GM12891 (cell line): ENCODE measurements around the gene AFF3.

Experiments used
- PAX5 ChIP-seq: IDR thresholded peaks from 2 replicates; pipeline ENCODE4 v1.6.1; 2011; ENCODE audit warnings: low read length, moderate library complexity, mild to moderate bottlenecking; ENCODE audit not compliant: insufficient read depth, severe bottlenecking
- POLR2A ChIP-seq: IDR thresholded peaks from 2 replicates; pipeline ENCODE4 v1.6.1; 2011; ENCODE audit warnings: low read depth, low read length, control low read depth
- POLR2AphosphoS5 ChIP-seq: IDR thresholded peaks from 2 replicates; pipeline ENCODE4 v1.6.1; 2011; ENCODE audit warnings: low read depth, low read length, control low read depth
- POU2F2 ChIP-seq: IDR thresholded peaks from 2 replicates; pipeline ENCODE4 v1.6.1; 2011; ENCODE audit warnings: low read depth, mild to moderate bottlenecking, control low read depth, low read length, moderate library complexity
- SPI1 ChIP-seq: IDR thresholded peaks from 2 replicates; pipeline ENCODE4 v1.6.1; 2011; ENCODE audit warnings: low read depth, low read length, control low read depth
- TAF1 ChIP-seq: IDR thresholded peaks from 2 replicates; pipeline ENCODE4 v1.6.1; 2011; ENCODE audit warnings: low read depth, low read length, control low read depth

- TF ChIP-seq POLR2A (no peak), TAF1 (no peak), POLR2AphosphoS5 (no peak), POU2F2 (no peak), PAX5 (no peak), SPI1 (no peak)
These were observed 153.8 kb downstream of the AFF3 start for GRCh38 chr2:99988599-99988998.
